ENCODE data around the gene SENP8.
"Not testable (repeated sequence)": the region's sequence is repeated elsewhere in the genome, so short reads cannot be mapped to it uniquely, and the experiment has no call there.

Gene SENP8

DNA sequence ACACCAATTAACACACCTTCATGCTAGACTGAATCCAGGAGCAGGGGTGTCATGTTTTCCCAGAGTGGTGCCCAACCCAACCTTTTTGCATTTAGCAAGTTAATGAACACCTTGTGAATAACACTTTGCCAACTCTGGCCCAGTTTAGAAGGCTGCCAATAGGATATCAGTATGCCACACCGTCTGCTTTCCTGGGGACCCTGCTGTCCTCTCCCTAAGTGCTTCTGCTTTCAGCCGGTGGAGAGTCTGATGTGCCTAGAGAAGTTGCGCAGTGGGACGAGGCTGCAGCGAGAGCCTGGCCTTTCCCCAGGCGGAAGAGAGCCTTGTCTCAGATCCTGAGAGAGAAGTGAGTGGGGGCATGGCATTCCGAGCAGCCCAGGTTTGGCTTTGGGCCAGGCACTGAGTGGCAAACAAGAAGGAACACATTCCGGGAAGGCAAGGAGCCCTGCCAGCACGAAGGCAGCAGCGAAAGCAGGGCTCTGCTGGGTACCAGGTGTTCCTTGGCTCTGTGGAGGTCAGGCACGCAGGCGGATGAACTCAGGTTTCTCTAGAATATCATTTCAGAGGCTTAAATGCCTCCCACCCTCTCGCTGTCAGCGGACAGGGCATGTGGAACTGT lies 36.9 kb downstream of the SENP8 start:
- DNase-seq (ENCODE audit: low read depth in 2 of 2) = no peak

DNA sequence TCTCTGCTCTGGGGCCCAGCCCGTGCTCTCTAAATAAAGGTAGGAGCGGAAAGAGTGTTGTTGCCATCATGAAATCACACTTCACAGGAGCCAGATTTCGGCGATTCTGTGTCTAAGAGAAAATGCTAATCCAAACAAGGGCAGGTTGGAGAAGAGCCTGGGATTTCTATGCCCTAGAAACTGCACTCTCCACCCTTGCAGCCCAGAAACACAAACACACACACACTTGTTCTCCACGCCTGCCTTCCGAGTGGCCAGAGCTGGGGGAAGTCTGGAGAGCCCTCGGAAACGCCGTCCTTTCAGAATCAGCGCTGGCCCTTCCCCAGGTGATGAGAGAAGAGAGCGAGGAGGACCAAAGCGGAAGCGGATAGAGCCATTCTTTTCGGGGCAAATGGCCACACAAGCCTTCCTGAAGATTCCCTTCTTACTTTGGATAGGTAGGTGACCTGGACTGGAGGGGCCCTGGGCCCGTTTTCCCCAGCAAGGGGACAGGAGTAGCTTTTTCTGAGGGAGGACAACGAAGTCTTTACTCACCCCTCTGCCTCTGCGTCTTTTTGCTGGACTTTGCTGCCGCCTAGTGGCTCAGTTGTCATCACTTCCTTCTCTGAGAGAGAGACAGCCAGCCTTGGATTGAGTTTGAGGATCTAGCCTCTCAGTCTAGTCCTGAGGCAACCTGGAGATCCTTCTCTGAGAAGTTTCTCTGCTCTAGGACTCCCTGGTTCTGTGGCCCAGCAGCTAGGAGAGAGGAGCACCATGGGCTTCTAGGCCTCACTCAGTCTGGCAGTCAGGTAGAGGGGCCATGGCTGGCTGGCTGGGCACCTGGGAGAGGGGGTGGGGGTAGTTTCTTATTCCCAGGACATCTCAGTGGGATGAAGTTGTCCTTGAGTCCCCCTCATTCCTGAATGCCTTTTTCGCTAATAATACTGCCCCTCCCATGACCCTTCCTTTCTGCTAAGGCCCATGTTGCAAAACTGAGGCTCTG lies 37.7 kb downstream of the SENP8 start:
- peak; percentile 67 for DNase-seq (ENCODE audit: low read depth in 2 of 2)

DNA sequence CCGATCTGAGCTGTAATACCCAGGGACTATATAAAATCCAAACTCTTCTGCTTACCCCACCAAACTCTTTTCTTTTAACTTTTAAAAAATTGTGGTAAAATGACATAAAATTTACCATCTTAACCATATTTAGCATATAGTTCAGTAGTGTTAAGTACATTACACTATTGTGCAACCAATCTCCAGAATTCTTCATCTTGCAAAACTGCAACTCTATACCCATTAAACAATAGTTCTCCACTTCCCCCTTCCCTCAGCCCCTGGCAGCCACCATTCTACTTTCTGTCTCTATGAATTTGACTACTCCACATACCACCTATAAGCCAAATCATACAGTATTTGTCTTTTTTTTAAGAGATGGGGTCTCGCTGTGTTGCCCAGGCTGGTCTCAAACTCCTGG lies 38.7 kb downstream of the SENP8 start:
- DNase-seq (ENCODE audit: low read depth in 2 of 2) = no peak

DNA sequence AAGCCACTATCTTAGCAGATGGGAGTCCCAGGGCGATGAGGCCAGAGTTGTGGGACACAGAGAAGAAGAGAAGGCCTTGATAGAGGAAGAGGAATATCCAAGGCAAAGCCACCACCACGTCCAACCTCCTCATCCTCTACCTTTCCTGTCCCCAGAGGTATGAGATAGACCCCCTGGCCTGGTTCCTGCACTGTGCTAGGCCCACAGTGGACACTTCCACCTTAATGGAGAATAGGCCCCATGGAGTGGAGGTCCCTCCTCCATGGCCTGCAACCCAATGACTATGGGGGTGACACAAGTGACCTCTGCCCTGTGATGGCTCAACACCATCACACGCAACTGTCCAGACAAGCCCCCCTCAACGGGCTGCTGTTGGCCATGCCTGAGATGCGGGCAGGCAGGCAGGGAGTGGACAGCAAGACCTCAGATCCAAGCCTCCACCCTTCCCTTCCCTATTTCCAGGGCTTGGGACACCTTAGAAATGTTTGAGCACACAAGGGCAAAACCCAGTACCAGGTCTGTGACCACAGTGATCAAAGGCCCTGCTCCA lies 42.6 kb downstream of the SENP8 start:
- no peak for DNase-seq (ENCODE audit: low read depth in 2 of 2)

DNA sequence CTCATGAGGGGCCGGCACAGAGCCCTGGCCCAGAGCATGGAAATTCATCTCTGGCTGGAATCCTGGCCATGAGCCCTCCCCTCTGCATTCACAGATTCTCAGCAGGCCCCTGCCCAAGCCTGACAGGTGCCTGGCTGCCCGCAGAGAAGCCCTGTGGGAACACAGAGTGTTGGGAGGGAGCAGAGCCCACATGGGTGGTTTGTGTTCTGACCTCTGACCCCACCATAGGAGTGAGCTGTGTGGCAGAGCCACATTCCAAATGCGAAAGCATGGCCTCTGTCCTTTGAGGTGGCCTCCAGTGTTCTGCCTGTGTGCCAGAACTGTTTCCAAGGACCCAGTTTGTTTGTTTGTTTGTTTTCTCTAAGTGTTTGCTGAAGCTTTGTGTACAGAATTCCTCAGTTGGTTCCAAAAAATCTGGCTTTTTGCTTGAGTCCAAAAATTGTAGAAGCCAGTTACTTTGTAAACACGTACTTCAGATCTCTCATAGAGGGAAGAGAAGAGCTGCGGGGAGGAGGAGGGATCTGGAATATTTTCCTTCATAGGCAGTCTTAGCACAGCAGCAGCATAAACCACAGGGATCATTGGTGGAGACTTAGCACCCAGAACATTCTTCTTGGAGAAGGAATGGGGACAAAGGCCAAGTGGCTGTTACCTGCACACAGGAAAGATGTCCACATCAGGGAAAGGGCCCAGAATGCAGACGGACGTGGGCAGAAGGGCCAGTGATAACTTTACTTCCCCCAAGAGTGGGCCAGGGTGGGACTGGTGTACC lies 43.3 kb downstream of the SENP8 start:
- no peak for DNase-seq (ENCODE audit: low read depth in 2 of 2)

DNA sequence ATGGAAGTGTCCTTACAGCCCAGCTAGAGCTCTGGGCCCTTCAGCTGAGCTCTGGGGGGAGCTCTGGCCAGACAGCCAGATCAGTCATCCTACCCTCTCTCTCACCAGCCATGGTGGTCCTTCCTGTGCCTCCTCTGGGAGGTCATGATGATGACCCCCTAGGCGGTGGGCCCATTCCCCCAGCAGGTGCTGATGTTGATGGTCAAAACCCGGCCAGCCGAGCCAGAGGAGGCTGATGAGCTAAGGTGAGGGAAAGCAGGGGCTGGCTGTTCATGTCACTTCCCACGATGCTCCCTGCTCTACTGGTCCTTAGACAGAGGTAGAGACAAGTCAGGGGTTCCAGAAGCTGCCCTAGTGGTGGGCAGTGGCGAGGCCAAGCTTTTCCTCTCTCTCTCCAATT lies 44.4 kb downstream of the SENP8 start:
- DNase-seq (ENCODE audit: low read depth in 2 of 2) = no peak

DNA sequence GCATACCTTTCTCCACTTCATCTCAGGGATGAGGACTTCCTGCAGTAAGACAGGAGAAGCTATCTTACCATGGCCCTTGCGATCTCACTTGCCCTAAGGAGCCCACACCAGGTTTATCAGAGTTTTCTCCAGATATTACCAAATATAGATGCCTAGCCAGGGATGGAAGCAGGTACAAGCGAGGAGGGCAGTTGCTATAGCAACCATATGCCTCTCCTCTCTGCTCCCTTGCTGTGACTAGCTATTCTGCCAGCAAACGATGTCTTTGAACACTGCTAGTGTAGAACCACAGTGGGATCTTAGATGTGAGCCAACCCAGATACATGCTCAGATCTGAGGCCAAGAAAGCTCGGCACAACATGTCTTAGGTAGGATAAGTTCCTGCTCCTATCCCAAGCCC lies 45.5 kb downstream of the SENP8 start:
- DNase-seq (ENCODE audit: low read depth in 2 of 2) = no peak

DNA sequence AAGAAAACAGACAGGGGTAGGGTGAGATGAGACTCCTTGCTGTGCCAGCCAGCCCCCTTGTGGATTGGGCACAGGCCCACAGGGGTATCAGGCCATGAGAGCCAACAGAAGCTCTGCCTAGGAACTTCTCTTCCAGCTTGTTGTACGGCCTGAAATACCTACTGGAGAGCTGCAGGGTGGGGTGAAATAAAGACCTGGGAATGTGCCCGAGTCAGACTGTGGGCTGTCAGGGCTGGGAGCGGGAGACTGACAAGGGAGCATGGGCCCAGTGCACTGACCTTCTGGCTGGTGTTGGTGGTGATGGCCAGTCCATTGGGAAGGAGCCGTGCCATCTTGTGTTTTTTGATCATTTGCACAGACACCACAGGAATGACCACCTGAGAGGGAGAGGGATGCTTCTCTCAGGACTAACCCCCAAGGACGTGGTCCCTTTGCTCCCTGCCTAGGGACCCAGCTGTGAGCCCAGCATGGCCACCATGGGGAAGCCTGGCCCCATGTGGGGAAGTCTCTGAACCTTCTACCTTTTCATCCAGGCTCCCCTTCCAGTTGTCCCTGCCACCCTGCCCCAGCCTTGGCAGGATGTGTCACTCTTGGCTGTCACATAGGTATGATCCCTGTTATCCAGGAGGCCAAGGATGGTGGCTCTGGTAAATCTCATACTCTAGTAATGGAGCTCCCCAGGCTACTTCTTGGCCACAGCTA lies 48.7 kb downstream of the SENP8 start:
- no peak for DNase-seq (ENCODE audit: low read depth in 2 of 2)

DNA sequence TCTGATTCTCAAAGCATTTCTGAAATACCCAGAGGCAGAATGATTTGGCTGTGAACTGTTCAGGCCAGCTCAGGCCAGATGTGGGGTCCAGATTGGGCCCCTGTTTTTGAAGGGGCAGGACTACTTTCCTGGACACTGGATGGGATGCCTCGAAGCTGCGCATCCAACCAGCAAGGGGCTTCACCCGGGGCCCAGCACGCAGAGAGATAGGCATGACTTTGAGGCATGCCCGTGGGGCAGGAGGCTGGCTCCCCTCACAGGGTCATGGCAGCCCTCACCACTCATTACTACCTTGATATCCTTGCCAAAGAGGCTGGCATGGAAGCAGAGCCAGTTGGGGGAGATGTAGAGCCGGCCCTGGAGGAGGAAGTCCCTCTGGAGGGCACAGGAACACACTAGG lies 49.2 kb downstream of the SENP8 start:
- no peak for DNase-seq (ENCODE audit: low read depth in 2 of 2)

DNA sequence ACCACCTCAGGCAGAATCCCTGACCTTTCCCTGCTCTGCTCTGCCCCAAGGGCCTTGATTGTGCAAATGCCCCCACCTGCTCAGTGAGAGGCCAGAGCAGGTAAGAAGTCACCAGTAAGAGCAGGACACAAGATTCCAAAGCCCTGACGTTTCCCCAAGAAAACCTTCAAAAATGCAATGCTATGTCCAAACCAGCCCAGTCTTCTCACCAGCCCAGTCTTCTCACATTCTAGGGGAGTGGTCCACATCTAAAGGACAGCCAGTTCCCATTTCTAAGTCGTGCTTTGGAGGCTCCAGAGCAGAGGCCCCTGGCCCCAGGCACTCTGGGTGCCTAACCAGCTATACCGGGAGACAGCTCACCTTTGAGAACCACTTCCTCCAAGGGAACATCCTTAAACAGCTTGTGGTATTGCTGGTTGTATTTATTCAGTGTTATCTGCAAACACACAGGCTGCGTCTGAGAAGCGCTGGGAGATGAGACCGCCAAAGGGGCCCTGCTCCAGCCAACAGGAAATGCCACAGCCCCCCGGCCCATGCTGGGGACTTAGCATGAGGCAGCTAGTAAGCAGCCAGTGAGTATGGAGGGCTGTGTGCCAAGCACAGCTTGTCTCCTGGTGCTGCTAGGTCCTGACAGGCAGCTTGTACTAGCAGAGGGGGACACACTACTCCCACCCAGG lies 50.1 kb downstream of the SENP8 start:
- DNase-seq (ENCODE audit: low read depth in 2 of 2) = no peak

DNA sequence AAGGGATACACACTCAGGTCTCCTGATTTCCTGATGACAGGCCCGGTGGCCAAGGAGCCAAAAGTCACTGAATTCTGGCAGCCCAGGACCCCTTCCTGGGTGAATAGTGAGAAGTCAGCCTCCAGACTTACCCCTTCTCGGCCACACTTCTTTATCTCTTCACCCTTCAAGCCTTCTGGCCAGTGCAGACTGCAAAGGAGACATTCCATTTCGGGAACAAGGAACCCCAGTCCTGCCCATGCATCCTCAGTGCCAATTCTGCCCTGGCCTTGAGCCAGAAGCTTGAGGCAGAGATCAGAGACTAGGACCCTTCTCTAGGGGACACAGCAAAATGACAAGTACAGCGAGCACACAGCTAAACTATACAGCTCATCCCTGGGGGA lies 50.6 kb downstream of the SENP8 start:
- no peak for DNase-seq (ENCODE audit: low read depth in 2 of 2)

DNA sequence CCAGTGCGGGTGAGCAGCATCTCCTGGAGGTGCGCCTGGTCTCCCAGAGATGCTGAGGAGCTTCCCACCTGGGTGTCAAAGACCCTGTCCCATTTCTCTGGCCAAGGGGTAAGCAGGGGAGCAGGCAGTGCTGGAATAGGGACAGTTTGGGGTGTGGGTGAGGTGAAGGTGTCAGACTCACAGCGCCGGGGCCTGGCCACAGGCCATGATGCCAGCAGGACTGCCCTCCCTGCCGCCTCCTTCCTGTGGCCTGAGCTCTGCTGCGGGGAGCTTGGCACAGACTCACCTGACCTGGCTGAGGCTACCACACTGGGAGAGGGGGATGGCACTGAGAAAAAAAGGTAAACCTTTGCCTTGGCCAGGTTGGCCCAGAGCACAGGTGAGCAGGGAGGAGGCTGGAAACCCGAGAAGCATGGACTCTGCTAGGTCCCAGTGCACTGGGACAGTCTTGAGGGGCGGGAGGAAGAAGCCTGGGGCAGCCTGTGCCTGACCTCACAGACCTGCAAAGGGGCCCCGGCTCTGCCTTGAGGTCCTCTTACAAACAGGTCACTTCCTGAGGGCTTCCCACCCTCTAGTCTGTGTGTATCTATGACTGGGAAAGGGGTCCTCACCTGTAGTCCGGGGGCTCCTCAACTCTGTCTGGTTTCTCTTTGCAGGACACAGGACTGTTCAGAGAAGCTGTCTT lies 51.2 kb downstream of the SENP8 start:
- no peak for DNase-seq (ENCODE audit: low read depth in 2 of 2)

DNA sequence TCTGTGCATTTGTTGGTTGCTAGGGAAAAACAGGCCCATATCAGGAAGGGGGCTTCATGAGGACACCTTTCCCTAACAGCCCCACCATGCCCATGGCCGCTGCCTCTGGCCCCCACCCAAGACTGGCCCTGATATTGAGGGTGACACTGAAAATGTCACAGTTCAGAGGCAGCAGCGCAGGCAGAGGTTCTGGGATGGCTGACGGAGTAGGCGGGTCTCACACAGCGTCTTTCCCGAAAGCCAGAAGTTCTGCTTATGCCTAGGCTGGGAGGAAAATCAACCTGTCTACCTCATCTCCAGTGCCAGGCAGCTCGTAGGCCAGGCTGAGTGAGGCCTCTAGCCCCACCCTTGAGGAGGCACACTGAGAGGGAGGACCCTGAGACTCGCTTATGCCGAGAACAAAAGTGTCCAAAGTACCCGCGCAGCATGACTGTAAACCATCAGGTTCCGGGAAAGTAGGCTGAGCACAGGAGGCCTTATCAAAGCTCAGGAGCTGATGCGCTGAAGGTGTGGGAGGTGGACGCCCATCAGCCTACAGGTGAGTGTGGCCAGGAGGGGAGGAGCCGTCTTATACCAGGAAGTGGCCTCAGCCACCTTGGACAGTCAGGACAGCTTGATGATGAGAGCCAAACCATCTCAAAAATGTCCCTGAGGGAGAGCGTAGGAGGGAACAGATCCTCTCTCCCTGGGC lies 51.9 kb downstream of the SENP8 start:
- DNase-seq (ENCODE audit: low read depth in 2 of 2) = no peak

DNA sequence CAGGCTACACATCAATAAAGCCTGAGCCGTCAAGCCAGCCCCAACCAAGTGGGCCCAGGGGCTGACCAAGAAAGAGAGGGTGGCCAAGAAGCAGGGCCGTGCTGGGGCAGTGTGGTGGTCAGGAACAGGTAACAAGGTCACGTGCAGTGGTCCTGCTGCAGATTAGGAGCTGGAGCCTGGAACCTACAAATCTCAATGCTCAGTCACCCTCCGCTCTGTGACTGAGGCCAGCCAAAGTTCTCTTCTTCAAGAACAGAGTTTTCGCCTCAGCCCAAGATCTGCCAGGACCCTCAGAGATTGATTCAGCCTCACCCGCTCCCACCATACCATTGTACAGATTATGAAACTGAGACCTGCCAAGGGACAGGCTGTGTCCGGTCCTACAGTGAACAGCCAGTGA lies 52.5 kb downstream of the SENP8 start:
- no peak for DNase-seq (ENCODE audit: low read depth in 2 of 2)

DNA sequence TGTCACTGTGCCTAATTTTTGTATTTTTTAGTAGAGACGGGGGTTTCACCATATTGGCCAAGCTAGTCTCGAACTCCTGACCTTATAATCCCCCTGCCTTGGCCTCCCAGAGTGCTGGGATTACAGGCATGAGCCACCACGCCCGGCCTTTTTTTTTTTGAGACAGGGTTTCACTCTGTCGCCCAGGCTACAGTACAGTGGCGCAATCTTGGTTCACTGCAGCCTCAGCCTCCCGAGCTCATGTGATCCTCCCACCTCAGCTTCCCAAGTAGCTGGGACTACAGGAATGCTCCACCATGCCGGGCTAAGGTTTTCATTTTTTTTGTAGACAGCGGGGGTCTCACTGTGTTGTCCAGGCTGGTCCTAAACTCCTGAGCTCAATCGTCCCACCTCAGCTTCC lies 53.8 kb downstream of the SENP8 start:
- not testable (repeated sequence) for DNase-seq (ENCODE audit: low read depth in 2 of 2)

DNA sequence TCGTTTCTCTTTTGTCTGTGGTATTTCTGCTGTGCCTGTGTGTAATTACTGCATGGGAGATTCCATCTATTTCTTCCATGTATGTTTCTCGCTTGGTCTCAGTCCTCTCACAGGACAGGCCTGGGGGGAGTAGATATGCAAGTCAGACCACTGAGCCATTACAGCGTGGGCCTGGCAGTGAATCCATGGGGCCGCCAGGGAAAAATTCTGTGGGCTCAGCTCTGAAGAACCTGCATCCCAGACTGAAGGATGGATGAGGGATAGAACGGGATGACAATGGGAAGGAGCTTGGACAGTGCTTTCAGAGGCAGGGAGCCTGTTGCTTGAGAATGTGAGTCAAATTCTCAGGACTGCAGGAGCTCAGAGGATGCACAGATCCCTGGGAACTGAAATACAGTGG lies 54.6 kb downstream of the SENP8 start:
- no peak for DNase-seq (ENCODE audit: low read depth in 2 of 2)

DNA sequence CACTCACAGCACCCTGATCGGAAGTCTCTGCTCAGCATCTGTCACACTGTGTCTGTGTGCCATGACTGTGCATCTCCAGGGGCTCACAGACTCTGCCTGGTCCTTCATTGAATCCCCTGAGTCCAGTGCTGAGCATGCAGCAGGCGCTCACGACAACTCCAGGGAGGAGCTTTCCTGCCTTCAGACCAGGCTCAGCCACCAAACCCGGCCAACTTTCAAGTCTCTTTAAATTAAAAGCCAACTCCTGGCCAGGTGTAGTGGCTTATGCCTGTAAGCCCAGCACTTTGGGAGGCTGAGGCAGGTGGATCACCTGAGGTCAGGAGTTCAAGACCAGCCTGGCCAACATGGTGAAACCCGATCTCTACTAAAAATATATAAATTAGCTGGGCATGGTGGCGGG lies 55.2 kb downstream of the SENP8 start:
- DNase-seq (ENCODE audit: low read depth in 2 of 2) = no peak

DNA sequence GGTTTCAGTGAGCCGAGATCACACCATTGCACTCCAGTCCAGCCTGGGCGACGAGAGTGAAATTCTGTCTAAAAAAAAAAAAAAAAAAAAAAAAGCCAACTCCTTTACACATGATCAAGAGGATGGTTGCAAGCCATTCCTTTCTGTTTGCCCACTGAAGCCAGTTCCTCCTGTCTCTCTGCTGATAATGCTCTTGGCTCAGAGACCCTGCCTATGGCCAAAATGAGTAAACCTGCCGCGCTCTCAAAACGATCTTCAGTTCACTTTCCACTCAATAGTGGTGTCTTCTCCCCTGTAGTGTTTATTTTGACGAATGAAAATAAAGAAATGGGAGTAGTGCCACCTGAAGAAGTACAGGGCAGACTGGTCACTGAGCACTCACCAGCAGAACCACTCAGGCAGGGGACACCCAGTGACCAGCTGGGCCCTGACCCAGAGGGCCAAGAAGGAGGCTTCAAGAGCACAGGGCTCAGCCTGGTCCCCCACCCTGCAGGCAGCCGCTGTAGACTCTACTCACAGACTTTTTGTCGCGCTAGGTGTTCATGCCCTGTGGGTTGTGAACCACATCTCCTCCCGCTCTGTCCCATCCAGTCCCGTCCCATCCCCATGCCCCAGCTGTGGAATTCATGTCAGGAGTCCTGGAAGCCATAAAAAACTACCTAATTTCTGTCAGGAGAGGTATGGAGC lies 55.8 kb downstream of the SENP8 start:
- no peak for DNase-seq (ENCODE audit: low read depth in 2 of 2)

DNA sequence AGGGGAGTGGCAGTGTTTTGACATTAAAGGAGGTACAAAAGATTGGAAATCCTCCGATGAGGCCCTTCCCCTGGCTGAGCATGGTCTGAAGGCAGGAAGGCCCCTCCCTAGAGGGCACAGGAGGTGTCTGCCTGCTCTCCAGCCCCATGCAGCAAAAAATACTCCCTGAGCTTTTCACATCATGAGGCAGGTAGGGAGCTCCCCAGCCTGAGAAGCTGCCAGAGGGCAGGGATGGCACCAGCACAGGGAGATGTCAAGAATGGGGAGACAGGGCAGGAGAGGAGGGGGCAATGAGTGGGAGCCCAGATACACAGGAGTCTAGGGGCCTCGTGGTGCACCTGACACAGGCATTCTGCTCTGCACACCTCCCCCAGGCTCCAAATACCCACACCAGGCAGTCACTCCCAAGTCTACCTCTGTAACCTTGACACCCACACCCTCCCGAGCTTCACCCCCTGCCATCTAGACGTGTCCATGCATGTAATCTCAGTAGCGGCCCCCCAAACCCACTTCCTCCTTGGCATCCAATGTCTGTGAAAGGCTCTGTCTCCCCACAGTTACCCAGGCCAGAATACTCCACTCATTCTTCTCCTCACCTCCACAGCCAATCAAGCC lies 56.5 kb downstream of the SENP8 start:
- no peak for DNase-seq (ENCODE audit: low read depth in 2 of 2)
